HEK293 (cell line): ENCODE data around the gene RNU7-1.
A peak's percentile ranks its signal among the peaks of the same experiment; 100 is the strongest.

Source experiments
- AEBP2 ChIP-seq: fragments of 450-650 bp; formaldehyde crosslinking; IDR thresholded peaks from 2 replicates; pipeline ENCODE4 v1.5.1; 2016; ENCODE audit warnings: missing biosample characterization, missing genetic modification characterization, borderline replicate concordance
- CTCF ChIP-seq: fragments of 450-650 bp; formaldehyde crosslinking; IDR thresholded peaks from 2 replicates; pipeline ENCODE4 v1.5.1; 2016; ENCODE audit warnings: missing biosample characterization, missing genetic modification characterization
- EGR2 ChIP-seq: fragments of 450-650 bp; formaldehyde crosslinking; IDR thresholded peaks from 2 replicates; pipeline ENCODE4 v1.5.1; 2016; ENCODE audit warnings: low read depth, missing biosample characterization, missing genetic modification characterization
- GFI1B ChIP-seq: fragments of 450-650 bp; formaldehyde crosslinking; IDR thresholded peaks from 2 replicates; pipeline ENCODE4 v1.5.1; 2016; ENCODE audit warnings: missing biosample characterization, missing genetic modification characterization
- HOXA7 ChIP-seq: sonication (generic); formaldehyde crosslinking; IDR thresholded peaks from 2 replicates; pipeline ENCODE4 v1.8.1; 2022; ENCODE audit warnings: missing genetic modification reagents, borderline replicate concordance
- KLF10 ChIP-seq: fragments of 450-650 bp; IDR thresholded peaks from 2 replicates; pipeline ENCODE4 v1.5.1; 2018; ENCODE audit warnings: missing biosample characterization, mild to moderate bottlenecking, missing genetic modification characterization
- KLF17 ChIP-seq: fragments of 450-650 bp; formaldehyde crosslinking; IDR thresholded peaks from 2 replicates; pipeline ENCODE4 v1.5.1; 2016; ENCODE audit warnings: missing biosample characterization, missing genetic modification characterization
- PRDM4 ChIP-seq: fragments of 450-650 bp; formaldehyde crosslinking; IDR thresholded peaks from 2 replicates; pipeline ENCODE4 v1.5.1; 2017; ENCODE audit warnings: missing biosample characterization, missing genetic modification characterization
- SALL2 ChIP-seq: fragments of 450-650 bp; formaldehyde crosslinking; IDR thresholded peaks from 2 replicates; pipeline ENCODE4 v1.5.0; 2017; ENCODE audit warnings: missing biosample characterization, mild to moderate bottlenecking, missing genetic modification characterization, borderline replicate concordance
- SCRT1 ChIP-seq: fragments of 450-650 bp; formaldehyde crosslinking; IDR thresholded peaks from 2 replicates; pipeline ENCODE4 v1.5.1; 2016; ENCODE audit warnings: missing biosample characterization, missing genetic modification characterization, borderline replicate concordance
- TCF7L2 ChIP-seq: IDR thresholded peaks from 2 replicates; pipeline ENCODE4 v1.6.1; 2011; ENCODE audit warnings: low read depth, mild to moderate bottlenecking, inconsistent platforms, low read length, moderate library complexity, borderline replicate concordance
- WT1 ChIP-seq: fragments of 450-650 bp; formaldehyde crosslinking; IDR thresholded peaks from 2 replicates; pipeline ENCODE4 v1.5.1; 2016; ENCODE audit warnings: missing biosample characterization, missing genetic modification characterization
- ZBTB26 ChIP-seq: fragments of 450-650 bp; formaldehyde crosslinking; optimal IDR thresholded peaks from 2 replicates; pipeline ENCODE3; 2016; ENCODE audit warnings: missing biosample characterization, mild to moderate bottlenecking, missing genetic modification characterization
- ZBTB48 ChIP-seq: fragments of 450-650 bp; formaldehyde crosslinking; IDR thresholded peaks from 2 replicates; pipeline ENCODE4 v1.5.1; 2016; ENCODE audit warnings: missing biosample characterization, missing genetic modification characterization
- ZFHX2 ChIP-seq: fragments of 450-650 bp; formaldehyde crosslinking; conservative IDR thresholded peaks from 2 replicates; pipeline ENCODE4 v1.5.1; 2016; ENCODE audit warnings: missing biosample characterization, missing genetic modification characterization
- ZNF10 ChIP-seq: fragments of 450-650 bp; formaldehyde crosslinking; IDR thresholded peaks from 2 replicates; pipeline ENCODE4 v1.5.1; 2017; ENCODE audit warnings: missing biosample characterization, missing genetic modification characterization
- ZNF114 ChIP-seq: fragments of 450-650 bp; formaldehyde crosslinking; IDR thresholded peaks from 2 replicates; pipeline ENCODE4 v1.5.0; 2017; ENCODE audit warnings: missing biosample characterization, missing genetic modification characterization
- ZNF146 ChIP-seq: fragments of 450-650 bp; formaldehyde crosslinking; IDR thresholded peaks from 2 replicates; pipeline ENCODE4 v1.5.1; 2016; ENCODE audit warnings: missing biosample characterization, missing genetic modification characterization
- ZNF223 ChIP-seq: fragments of 450-650 bp; formaldehyde crosslinking; IDR thresholded peaks from 2 replicates; pipeline ENCODE4 v1.5.1; 2016; ENCODE audit warnings: missing biosample characterization, missing genetic modification characterization
- ZNF24 ChIP-seq: fragments of 450-650 bp; formaldehyde crosslinking; IDR thresholded peaks from 2 replicates; pipeline ENCODE4 v1.5.1; 2016; ENCODE audit warnings: missing biosample characterization, missing genetic modification characterization
- ZNF248 ChIP-seq: fragments of 450-650 bp; formaldehyde crosslinking; IDR thresholded peaks from 2 replicates; pipeline ENCODE4 v1.5.1; 2017; ENCODE audit warnings: missing biosample characterization, missing genetic modification characterization
- ZNF335 ChIP-seq: fragments of 450-650 bp; formaldehyde crosslinking; conservative IDR thresholded peaks from 2 replicates; pipeline ENCODE4 v1.5.1; 2016; ENCODE audit warnings: missing biosample characterization, missing genetic modification characterization
- ZNF398 ChIP-seq: fragments of 450-650 bp; formaldehyde crosslinking; IDR thresholded peaks from 2 replicates; pipeline ENCODE4 v1.5.1; 2017; ENCODE audit warnings: missing biosample characterization, missing genetic modification characterization
- ZNF423 ChIP-seq: fragments of 450-650 bp; formaldehyde crosslinking; IDR thresholded peaks from 2 replicates; pipeline ENCODE4 v1.5.1; 2016; ENCODE audit warnings: missing biosample characterization, missing genetic modification characterization
- ZNF501 ChIP-seq: fragments of 450-650 bp; formaldehyde crosslinking; IDR thresholded peaks from 2 replicates; pipeline ENCODE4 v1.5.1; 2016; ENCODE audit warnings: missing biosample characterization, missing genetic modification characterization
- ZNF610 ChIP-seq: fragments of 450-650 bp; formaldehyde crosslinking; IDR thresholded peaks from 2 replicates; pipeline ENCODE4 v1.5.1; 2016; ENCODE audit warnings: missing biosample characterization, missing genetic modification characterization, borderline replicate concordance
- ZNF623 ChIP-seq: fragments of 450-650 bp; formaldehyde crosslinking; IDR thresholded peaks from 2 replicates; pipeline ENCODE4 v1.5.1; 2016; ENCODE audit warnings: missing biosample characterization, missing genetic modification characterization
- ZNF843 ChIP-seq: fragments of 450-650 bp; formaldehyde crosslinking; IDR thresholded peaks from 2 replicates; pipeline ENCODE4 v1.5.1; 2016; ENCODE audit warnings: missing biosample characterization, missing genetic modification characterization
- ZXDB ChIP-seq: fragments of 450-650 bp; formaldehyde crosslinking; IDR thresholded peaks from 2 replicates; pipeline ENCODE4 v1.5.1; 2016; ENCODE audit warnings: missing biosample characterization, missing genetic modification characterization

RNU7-1 gene

GRCh38 chr12:6914246-6914946 is 29.2 kb upstream of the RNU7-1 start, which contains the start of gene ENO2 (continued):
- no peak for TF ChIP-seq HOXA7
- TF ChIP-seq GFI1B = no peak
- peak; percentile 38; the same call in 1 of the 2 replicates for TF ChIP-seq ZBTB48 (tag by site-specific recombination)
- TF ChIP-seq ZNF398 = peak; percentile 86
- TF ChIP-seq ZNF335 = peak; percentile 79
- TF ChIP-seq WT1 (tag by site-specific recombination) = peak; percentile 17; the same call in 1 of the 2 replicates
- no peak for TF ChIP-seq PRDM4 (tag by site-specific recombination)
- TF ChIP-seq ZNF623 = no peak
- TF ChIP-seq ZNF423 (tag by site-specific recombination) = 0 out of 2 replicates have a peak, but pooled peaks have one; percentile 29
- TF ChIP-seq ZNF843 (tag by site-specific recombination) = 0 out of 2 replicates have a peak, but pooled peaks have one; percentile 15
- TF ChIP-seq TCF7L2 = no peak
- TF ChIP-seq ZBTB26 = peak; percentile 84
- peak; percentile 54; the same call in 1 of the 2 replicates for TF ChIP-seq ZXDB (tag by site-specific recombination)
- TF ChIP-seq ZNF24 (tag by site-specific recombination) = peak; percentile 37; the same call in 1 of the 2 replicates
- peak; percentile 94 for TF ChIP-seq EGR2 (tag by site-specific recombination)
- no peak for TF ChIP-seq ZNF223 (tag by site-specific recombination)
- TF ChIP-seq AEBP2 (tag by site-specific recombination) = no peak
- TF ChIP-seq ZNF501 (tag by site-specific recombination) = peak; percentile 62; the same call in 1 of the 2 replicates
- TF ChIP-seq ZNF248 (tag by site-specific recombination) = no peak
- no peak for TF ChIP-seq ZNF146 (tag by site-specific recombination)
- no peak for TF ChIP-seq SCRT1 (tag by site-specific recombination)
- TF ChIP-seq KLF10 (tag by site-specific recombination) = no peak
- TF ChIP-seq ZFHX2 (tag by site-specific recombination) = peak; percentile 97
- TF ChIP-seq ZNF10 (tag by site-specific recombination) = 0 out of 2 replicates have a peak, but pooled peaks have one; percentile 35
- TF ChIP-seq SALL2 (tag by site-specific recombination) = no peak
- TF ChIP-seq CTCF (tag by site-specific recombination) = peak; percentile 12
- no peak for TF ChIP-seq ZNF610 (tag by site-specific recombination)
- TF ChIP-seq ZNF114 = no peak
- peak; percentile 42 for TF ChIP-seq KLF17 (tag by site-specific recombination)
